ENCODE data around the gene ZNF816.

- no peak for TF ChIP-seq ZNF70 (CRISPR knock-in tag; IDR thresholded peaks at IDR 0.05)
- TF ChIP-seq ZFP30 (CRISPR knock-in tag; IDR thresholded peaks at IDR 0.05), result no peak
- no peak for TF ChIP-seq ZFP3 (CRISPR knock-in tag; IDR thresholded peaks at IDR 0.05)
- TF ChIP-seq TSHZ2 (CRISPR knock-in tag; IDR thresholded peaks at IDR 0.05), result no peak
- TF ChIP-seq RARB (CRISPR knock-in tag; IDR thresholded peaks at IDR 0.05), result no peak
- TF ChIP-seq ARNTL (CRISPR knock-in tag; IDR thresholded peaks at IDR 0.05; ENCODE audit: borderline replicate concordance, low read depth), result no peak
- no peak for TF ChIP-seq GLIS3 (CRISPR knock-in tag; IDR thresholded peaks at IDR 0.05)
- no peak for TF ChIP-seq CSRNP3 (CRISPR knock-in tag; IDR thresholded peaks at IDR 0.05)
- TF ChIP-seq CSDC2 (CRISPR knock-in tag; IDR thresholded peaks at IDR 0.05), result no peak
- no peak for TF ChIP-seq ESRRG (CRISPR knock-in tag; IDR thresholded peaks at IDR 0.05)
- no peak for TF ChIP-seq BACH2 (CRISPR knock-in tag; IDR thresholded peaks at IDR 0.05; ENCODE audit: borderline replicate concordance)
- TF ChIP-seq PATZ1 (CRISPR knock-in tag; IDR thresholded peaks at IDR 0.05; ENCODE audit: borderline replicate concordance), result no peak
Observed at GRCh38 chr19:52949422-52949821, 13.3 kb downstream of the ZNF816 start.
